ENCODE measurements around the gene SEC14L2. TPM values are rescaled to one million over a fixed set of nuclear protein-coding genes. Genes with fewer than 3 reads are reported as not detected.

The SEC14L2 gene
- total and polyA plus RNA-seq, 8 donors = 2.6 to 6.6 (median 3.8) TPM

DNA sequence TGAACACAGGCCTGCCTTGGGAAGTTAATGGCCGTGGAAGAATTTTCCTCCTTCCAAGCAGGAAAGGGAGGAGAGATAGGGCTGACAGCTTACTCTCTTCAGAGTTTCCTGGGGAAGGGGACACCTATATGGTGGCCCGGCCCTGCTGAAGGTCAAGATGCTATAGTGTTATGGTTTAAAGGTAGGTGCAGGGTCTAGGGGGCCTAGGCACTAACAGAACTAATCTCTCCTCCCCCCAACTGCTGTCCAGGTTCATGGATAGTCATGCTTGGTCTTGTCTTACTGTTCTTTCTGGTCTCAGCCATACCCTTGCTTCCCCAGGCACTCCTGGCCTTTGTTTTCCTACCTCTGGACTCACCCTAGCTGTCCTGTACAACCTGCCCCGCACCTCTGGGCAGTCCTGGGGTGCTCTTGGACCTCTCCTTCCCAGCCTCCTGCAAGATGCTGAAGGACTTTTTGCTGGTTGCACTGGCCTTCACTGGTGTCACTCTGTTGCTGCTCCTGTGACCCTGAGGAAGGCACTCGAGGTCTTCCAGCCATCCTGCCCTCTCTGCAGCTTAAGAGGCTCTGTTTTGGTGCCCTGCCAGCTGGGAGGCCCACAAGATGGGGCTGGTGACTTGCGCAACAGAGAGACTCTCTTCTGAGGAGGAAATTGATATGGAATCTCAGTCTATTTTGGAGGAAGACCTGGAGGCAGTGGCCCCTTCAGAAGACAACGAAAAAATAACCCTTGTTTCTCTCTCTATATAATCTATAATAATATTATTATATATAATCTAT is 57.1 kb downstream of the SEC14L2 start:
- Histone ChIP-seq H3K27ac (no peak overlapping the region), H3K9me3 (no peaks in the 10 kb centered on the region), H3K4me3 (no peak overlapping the region), H3K27me3 (no peaks in the 10 kb centered on the region), H3K4me1 (no peaks in the 10 kb centered on the region), H3K36me3 (no peaks in the 10 kb centered on the region)
- FAIRE-seq (no peak), DNase-seq (no peak), ATAC-seq (no peak)
- 65 to 67% methylated on average over 6 of the region's 6 CpGs for WGBS, 2 donors
- intact Hi-C loops (cut with DNase I) = no loop called here
- no peak for TF ChIP-seq CTCF (IDR thresholded peaks at IDR 0.05)

DNA sequence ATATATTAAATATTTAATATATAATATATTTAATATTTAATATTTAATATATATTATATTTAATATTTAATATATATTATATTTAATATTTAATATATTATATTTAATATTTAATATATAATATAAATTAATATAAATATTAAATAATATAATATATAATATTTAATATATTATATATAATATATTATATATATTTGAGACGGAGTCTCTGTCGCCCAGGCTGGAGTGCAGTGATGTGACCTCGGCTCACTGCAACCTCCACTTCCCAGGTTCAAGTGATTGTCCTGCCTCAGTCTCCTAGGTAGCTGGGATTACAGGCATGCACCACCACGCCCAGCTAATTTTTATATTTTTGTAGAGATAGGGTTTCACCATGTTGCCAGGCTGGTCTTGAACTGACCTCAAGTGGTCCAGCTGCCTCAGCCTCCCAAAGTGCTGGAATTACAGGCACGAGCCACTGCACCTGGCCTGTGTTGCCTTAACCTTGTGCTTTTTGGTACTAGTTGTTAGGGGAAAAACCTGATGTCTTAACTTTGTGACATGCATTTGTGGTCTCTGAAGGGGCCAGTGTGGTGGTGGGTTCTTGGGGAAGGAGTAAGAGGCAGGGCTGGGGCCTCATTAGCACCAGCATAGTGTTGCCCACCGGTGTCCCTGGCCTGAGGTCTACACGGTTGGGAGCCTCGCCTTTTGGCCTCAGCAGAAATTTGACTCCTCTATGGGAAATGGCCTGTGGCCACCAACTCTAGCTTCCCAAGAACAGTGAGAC is 58.4 kb downstream of the SEC14L2 start:
- intact Hi-C loops (cut with DNase I) = no loop called here
- H3K27ac ChIP-seq = no peak overlapping the region
- DNase-seq = no peak
- H3K27me3 ChIP-seq = no peaks in the 10 kb centered on the region
- WGBS, 2 donors = 87 to 91% methylated on average over 8 of the region's 8 CpGs
- no peak overlapping the region for H3K4me3 ChIP-seq
- ATAC-seq = no peak
- no peaks in the 10 kb centered on the region for H3K36me3 ChIP-seq
- no peaks in the 10 kb centered on the region for H3K9me3 ChIP-seq
- FAIRE-seq = no peak
- no peak for TF ChIP-seq CTCF (IDR thresholded peaks at IDR 0.05)
- H3K4me1 ChIP-seq = no peaks in the 10 kb centered on the region

GRCh38 chr22:30457981-30458380 is 61.2 kb downstream of the SEC14L2 start:
- H3K36me3 ChIP-seq = no peaks in the 10 kb centered on the region
- intact Hi-C loops (cut with DNase I) = no loop called here
- no peaks in the 10 kb centered on the region for H3K4me1 ChIP-seq
- FAIRE-seq = no peak
- H3K27ac ChIP-seq = no peak overlapping the region
- no peak for DNase-seq
- H3K27me3 ChIP-seq = no peaks in the 10 kb centered on the region
- H3K9me3 ChIP-seq = no peaks in the 10 kb centered on the region
- WGBS, 2 donors = 76 to 81% methylated on average over 8 of the region's 8 CpGs
- H3K4me3 ChIP-seq = no peak overlapping the region
- TF ChIP-seq CTCF (IDR thresholded peaks at IDR 0.05) = no peak
- no peak for ATAC-seq

GRCh38 chr22:30459181-30460052 is 62.6 kb downstream of the SEC14L2 start:
- Histone ChIP-seq H3K36me3 (no peaks in the 10 kb centered on the region), H3K27me3 (no peaks in the 10 kb centered on the region), H3K4me3 (no peak overlapping the region), H3K4me1 (no peaks in the 10 kb centered on the region), H3K9me3 (no peaks in the 10 kb centered on the region), H3K27ac (no peak overlapping the region)
- no peak for TF ChIP-seq CTCF (IDR thresholded peaks at IDR 0.05)
- DNase-seq (no peak), FAIRE-seq (no peak), ATAC-seq (peak in 3 of 4 donors; percentile 32 to 56 (median 34))
- WGBS, 2 donors = 48 to 66% methylated on average over 4 of the region's 4 CpGs
- intact Hi-C loops (cut with DNase I) = no loop called here
